CD4-positive, alpha-beta T cell treated with Interleukin-4 for 1 hour (primary cell): ENCODE measurements around the gene PIP.
"Not testable (repeated sequence)": the region's sequence is repeated elsewhere in the genome, so short reads cannot be mapped to it uniquely, and the experiment has no call there.

Experiments
- DNase-seq, 2 donors: peaks; one replicate each; pipeline ENCODE4 v3.0.0-alpha.2; 2020 to 2022

The PIP gene

GRCh38 chr7:143180771-143181170 is 48.9 kb downstream of the PIP start:
- not testable (repeated sequence) for DNase-seq

- DNase-seq, result peak in 1 of 2 donors; percentile 20
These were observed 49.5 kb downstream of the PIP start for GRCh38 chr7:143181349-143181748.

GRCh38 chr7:143183024-143183423 is 51.1 kb downstream of the PIP start, which contains the start of gene TAS2R39:
Gene TAS2R39 (plus strand): TSS chr7:143183419. CDS start chr7:143183419, 0 bp downstream.
- DNase-seq, result no peak

- no peak for DNase-seq
These were observed 53.7 kb downstream of the PIP start for GRCh38 chr7:143185551-143185950.

- DNase-seq, result no peak
These were observed 57.1 kb downstream of the PIP start for GRCh38 chr7:143188994-143189393.
